Measurements from ENCODE around the gene S100A12. TPM values are rescaled to one million over a fixed set of nuclear protein-coding genes. Genes with fewer than 3 reads are reported as not detected.

Gene S100A12
- total RNA-seq, 1 experiment from 2014 or later, result not detected

DNA sequence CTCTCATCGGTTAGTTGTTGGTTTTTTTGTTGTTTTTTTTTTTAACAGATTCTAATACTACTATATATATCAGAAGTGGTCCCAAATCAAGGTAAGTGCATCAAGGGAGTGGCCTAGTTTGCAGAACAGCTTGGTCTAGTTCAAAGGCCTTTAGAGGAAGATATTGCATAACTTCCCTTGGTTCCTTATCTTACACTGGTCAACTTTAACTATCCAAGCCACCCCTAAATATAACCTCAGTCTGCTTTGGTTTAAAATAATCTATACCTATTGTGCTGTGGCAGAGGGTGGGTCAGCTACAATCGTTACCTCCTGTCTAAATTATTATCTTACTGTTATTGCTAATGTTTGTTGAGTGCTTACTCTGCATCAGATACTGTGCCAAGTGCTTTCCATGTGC is 6.9 kb downstream of the S100A12 start:
- DNase-seq (ENCODE audit: low read depth), result no peak

DNA sequence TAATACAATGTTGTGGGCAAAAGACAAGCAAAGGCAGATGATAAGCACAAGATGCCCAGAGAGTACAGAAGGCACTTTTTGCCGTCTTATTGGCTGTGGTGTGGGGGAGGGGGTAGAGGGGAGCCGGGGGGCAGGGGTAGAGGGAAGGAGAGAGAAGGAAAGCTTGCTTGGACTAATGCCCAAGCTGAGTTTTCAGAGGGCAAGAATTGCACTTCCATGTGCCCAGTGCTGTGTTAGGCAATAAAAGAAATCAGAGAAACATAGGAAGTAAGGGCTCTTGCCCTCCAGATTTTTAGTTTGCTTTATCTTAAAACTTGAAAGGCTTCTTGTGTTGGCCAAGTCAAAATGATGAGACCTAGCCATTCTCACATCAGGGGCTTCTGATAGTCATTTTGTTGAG is 8.3 kb downstream of the S100A12 start:
- DNase-seq (ENCODE audit: low read depth), result no peak

DNA sequence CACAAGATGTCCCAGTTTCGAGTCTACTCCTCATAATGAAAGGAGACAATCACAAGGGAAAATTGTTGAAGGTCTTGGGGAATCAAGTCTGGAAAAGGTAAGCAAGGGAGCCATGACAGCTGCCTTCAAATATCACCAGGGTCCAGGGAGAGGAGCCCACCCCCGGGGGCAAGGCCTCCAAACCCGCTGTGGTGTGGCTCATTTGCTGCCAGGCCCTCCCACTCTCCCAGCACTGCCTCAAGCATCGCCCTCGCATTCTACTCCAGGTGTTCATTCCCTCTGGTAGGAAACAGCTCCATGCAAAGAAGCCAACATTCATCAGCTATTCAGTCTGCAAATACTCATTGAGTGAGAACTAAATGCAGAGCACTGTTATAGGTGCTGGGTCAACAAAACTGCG is 9.2 kb downstream of the S100A12 start:
- DNase-seq (ENCODE audit: low read depth), result no peak

DNA sequence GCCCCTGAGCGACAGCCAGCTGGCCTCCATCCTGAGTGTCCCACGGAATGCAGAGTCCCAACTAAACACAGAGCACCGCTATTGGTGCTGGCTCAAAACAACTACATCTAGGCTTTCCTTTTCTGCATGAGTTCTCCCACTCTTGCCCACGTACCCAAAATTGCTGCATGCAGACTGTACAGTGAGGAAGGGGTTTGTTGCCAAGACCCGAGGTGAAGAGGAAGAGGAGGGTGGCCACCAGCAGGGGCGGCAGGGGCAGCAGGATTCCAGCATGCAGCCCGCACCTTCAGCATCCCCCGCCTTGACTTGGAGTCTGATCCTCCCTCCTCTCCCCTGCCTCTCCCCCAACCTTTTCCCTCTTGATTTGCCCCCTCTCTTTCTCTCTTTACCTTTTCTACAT is 9.7 kb downstream of the S100A12 start:
- no peak for DNase-seq (ENCODE audit: low read depth)

DNA sequence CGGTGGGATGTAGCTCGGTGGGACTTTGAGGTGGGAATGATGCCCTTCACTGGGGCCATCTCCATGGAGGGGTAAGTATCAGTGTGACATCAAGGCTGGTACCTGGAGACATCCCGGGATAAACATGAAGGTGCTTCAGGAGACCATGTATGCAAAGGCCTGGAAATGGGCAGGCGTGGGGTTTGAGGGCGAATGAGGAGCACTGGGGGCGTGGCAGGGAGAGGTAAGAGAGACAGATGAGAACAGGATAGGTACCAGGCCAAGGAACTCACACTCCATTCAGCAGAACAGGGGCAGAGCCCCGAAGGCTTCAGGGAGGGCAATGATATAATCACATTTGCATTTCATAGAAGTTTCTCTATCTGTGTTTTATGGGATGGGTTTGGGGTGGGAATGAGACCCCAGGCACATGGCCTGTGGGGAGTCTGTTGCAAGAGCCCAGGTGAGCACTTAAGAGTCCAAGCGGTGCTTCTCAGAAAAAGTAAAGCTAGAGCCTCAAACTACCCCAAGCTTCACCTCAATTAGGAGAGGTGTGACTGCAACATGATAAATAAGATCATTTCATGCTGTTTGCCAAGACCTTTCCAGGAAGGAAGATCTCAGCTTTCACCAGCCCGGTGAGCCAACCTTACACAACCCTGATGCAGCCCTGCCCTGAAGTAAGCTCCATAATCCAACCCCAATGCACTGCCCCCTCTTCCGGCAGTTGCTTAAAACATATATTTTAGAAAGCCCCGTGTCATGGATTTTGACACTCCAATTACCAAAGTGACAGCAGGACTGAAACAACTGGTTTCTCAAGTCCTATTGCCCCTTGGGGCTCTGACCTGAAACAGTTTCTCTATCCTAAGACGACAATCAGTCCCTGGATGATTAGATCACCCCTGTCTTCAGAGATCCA is 10.4 kb downstream of the S100A12 start:
- no peak for DNase-seq (ENCODE audit: low read depth)

DNA sequence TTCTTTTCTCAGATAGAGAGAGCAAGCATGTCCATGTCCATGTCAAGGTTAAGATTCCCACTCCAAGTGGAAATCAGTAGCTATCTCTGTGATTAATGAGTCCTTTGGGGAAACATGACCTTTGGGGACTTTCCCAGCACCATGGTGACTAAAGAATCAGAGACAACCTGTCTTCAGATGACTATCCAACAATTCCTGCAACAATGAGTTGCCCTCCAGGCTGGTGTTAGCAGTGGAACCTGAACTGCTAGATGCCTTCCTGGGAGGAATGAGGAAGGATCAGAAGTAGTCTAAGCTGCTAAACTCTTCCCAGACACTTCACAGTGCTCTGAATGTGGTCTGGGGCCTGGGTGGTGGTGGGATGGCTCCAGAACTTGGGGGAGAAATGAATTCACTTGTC is 11.3 kb downstream of the S100A12 start:
- DNase-seq (ENCODE audit: low read depth), result no peak

DNA sequence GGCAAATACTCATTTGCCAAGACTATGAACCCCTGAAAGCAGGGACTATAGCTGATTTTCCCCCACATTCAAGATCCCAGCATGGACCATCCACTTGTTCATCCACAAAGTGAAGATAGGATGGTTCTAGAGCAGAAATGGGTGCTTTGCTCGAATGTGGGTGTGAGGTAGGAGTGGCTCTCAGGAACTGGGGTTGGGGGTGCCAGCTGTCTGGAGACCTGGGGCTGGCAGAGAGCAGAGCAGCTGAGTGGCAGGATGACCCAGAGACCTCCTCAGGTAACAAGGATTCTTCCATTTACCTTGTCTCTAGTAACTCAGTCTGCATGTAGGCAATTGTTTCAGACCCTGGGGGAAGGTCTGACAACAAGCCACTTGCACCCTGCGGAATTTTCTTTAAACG is 11.8 kb downstream of the S100A12 start:
- DNase-seq (ENCODE audit: low read depth), result no peak

DNA sequence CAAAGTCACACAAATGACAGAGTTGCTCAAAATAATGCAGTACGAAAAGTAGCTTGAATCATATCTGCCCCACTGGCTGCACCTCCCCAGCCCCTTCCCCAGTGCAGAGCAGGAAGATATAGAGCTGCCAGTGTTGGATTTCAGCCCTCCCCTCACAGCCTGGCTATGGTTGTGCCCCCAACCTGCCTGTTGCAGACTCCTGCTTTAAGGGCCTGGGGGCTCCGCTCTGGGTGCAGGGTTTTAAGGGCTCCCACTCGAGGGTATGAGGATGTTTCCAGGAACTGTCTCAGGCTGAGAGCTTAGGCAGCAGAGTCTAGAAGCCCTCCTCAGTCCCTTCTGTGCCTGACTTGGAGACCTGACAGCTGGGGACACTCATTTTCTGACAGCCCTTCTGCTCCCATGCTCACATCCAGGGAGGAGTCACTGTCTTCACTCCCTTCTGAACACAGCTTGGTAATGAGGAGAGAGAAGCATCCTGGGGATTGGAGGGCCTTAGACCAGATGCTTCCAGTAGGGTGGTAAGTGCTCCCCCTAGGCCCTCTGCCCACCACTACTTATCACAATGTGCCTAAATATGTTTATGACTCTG is 13.1 kb downstream of the S100A12 start:
- DNase-seq (ENCODE audit: low read depth), result no peak

DNA sequence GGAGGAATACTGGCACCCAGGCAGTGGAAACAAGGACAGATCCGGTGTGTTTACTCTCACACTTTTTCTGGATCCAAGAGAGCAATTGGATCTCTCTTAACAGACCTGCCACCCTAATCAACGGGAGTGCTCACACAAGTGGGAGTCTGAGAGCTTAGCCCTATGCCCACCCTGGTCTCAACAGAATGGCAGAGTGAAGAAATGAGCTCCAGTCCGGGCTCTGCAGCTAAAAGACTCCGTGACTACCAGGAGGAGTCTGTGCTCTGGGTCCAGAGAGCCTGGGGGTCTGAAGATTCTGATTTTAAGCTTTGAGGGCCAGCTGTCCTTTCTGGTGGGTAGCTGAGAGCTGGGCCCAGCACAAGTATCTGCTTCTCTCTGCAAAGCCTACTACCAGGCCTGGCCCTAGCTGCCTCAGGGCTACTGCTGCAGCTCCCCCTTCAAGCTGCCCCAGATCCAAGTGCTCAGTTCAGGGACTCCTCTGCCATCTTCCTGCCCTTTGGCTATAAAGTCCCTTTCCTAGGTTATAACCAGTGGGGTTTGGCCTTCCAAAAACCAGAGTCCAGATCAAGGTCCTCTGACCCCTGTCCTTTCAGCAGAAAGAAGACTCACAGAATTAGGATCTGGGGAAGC is 13.8 kb downstream of the S100A12 start:
- no peak for DNase-seq (ENCODE audit: low read depth)

DNA sequence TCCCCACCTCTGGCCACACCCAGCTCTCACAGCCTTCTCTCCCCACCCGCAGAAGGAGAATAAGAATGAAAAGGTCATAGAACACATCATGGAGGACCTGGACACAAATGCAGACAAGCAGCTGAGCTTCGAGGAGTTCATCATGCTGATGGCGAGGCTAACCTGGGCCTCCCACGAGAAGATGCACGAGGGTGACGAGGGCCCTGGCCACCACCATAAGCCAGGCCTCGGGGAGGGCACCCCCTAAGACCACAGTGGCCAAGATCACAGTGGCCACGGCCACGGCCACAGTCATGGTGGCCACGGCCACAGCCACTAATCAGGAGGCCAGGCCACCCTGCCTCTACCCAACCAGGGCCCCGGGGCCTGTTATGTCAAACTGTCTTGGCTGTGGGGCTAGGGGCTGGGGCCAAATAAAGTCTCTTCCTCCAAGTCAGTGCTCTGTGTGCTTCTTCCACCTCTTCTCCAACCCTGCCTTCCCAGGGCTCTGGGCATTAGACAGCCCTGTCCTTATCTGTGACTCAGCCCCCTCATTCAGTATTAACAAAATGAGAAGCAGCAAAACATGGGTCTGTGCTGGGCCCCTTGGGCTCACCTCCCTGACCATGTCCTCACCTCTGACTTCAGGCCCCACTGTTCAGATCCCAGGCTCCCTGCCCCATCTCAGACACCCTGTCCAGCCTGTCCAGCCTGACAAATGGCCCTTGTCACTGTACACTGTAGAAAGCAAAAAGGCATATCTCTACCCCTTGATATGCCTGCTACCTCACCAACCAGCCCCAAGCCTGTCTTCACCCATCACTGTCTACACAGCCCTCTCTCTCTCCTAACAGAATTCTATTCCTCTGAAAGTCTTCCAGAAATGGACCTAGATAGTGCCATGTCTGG is 14.6 kb downstream of the S100A12 start:
- no peak for DNase-seq (ENCODE audit: low read depth)

DNA sequence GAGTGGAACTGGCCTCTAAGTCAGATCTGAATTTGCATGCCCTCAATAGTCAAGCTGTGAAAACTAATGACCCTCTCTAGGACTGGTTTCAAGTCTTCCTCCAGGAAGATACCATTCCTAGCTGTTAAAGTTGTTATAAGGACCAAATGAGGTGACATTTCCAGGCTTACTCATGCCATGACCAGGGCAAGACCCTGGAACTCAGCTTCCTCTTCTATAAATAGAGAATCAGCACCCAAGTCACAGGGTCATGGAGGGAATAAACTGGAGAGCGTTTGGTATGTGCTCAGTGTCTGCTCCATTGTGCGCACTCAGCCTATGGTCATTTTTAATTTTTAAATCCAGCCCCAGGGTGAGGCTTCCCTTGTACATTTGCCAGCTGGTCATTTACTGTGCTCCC is 15.2 kb downstream of the S100A12 start:
- no peak for DNase-seq (ENCODE audit: low read depth)

DNA sequence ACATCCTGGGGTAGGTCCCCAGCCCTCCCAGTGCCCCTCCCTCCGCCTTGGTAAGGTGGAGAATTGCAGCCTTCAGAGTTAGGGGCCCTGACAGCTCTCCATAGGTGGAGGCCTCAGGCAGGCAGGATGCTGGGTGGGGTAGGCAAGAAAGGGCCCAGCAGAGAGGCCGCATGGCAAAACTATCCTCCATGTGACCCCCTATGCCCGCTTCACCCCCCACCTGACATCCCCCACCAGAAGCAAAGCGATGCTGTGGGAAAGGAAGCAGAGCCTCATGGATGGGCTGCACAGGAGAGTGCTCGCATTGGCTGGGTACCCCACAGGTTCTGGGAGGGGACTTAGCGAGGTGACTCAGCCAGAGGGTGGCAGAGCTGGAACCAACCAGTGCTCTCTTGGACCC is 16.2 kb downstream of the S100A12 start:
- DNase-seq (ENCODE audit: low read depth), result no peak

DNA sequence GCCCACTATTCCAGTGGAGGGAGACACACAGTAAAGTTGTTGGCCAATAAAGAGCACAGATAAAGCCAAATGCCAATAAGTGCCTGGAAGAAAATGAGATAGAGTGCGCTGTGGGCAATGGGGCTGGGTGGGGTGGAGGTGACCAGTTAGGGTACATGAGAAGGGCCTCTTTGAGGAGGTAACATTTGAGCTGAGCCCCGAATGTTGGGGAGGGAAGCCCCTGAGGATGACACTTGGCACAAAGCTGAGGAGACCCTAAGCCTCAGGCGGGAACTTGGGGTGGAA is 16.8 kb downstream of the S100A12 start:
- DNase-seq (ENCODE audit: low read depth), result no peak

DNA sequence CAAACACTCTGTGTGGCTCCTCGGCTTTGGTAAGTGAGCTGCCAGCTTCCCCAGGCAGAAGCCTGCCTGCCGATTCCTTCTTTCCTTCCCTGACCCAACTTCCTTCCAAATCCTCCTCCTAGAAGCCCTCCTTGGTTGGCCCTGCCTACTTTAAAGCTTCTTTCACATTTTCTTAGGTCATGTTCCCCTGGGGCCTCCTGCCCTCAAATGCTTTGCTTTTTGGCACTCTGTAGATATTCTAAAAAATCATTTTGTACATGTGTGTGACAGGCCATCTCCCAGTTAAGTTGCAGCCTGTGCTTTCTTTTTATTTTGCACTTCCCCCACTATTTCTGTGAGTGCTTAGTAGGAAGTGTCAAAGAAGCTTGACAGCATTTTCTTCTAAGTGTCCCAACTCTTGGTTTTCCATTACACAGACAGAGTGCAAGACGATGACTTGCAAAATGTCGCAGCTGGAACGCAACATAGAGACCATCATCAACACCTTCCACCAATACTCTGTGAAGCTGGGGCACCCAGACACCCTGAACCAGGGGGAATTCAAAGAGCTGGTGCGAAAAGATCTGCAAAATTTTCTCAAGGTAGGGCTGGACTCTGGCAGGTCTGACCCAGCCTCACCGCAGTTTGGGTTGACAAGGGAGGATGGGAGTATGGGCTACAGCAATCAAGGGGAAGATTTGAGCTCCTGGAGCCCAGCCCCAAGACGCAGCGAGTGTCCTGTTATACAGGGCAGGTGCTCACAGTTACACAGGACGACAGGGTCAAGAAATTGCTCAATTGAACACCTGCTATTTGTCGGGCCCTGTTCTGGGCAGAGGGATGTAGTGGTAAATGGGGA is 17.3 kb downstream of the S100A12 start, which contains the start of gene S100A9:
TSS of gene S100A9 (plus strand) at position 2 of the 838 bp plus-strand sequence. CDS start at position 432, 430 bp downstream.
- DNase-seq (ENCODE audit: low read depth), result no peak

DNA sequence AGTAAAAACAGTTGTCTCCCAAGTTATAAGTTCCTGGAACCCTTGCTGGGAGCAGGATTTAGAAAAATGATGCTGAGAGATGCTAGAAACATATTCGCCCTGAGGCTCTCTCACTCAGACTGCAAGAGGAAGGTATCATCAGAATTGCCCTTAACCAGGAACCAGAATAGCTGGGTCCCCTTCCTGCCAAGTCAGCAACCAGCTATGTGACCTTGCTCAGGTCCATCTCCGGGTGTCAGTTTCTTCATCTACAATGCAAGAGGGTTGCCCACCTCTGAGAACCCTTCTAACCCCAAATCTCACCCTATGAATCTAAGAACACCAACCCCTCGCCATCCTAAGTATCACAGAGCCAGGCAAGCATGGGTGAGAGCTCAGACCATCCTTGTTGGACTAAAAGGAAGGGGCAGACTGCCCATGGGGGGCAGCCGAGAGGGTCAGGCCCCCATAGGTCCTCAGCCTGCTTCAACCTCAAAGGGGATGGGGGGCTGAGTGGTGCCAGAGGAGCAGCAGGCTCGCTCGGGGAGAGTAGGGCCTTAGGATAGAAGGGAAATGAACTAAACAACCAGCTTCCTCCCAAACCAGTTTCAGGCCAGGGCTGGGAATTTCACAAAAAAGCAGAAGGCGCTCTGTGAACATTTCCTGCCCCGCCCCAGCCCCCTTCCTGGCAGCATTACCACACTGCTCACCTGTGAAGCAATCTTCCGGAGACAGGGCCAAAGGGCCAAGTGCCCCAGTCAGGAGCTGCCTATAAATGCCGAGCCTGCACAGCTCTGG is 18.2 kb downstream of the S100A12 start:
- DNase-seq (ENCODE audit: low read depth), result no peak

DNA sequence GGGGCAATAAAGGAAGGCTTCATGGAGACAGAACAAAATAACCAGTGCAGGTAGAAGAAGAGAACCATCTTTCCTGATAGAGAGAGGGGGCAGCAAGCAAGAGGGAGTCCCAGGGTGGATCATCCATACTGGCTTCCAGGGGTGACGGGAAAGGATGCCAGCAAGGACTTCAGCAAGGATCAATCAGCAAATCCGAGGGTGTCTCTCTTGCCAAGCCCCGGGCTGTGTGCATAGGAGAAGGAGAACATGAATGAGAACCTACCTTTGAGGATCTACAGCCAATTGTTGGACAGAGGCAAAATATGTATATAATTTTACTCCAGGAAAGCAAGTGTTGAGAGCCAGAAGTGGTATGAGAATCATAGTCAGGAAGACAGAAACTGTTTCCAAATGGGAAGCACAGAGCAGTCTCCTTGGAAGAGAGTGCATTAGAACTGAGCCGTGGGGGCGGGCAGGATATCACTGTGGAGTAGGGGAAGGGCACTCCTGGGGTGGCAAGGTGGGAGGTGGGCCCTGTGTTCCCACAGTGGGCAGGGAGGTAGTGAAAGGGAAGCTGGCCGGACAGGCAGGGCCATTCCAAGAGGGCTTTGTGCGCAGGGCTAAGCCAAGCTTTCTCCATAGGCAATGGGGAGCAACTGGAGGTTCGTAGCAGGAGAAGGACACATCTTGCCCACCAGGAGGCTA is 18.9 kb downstream of the S100A12 start:
- DNase-seq (ENCODE audit: low read depth), result no peak

DNA sequence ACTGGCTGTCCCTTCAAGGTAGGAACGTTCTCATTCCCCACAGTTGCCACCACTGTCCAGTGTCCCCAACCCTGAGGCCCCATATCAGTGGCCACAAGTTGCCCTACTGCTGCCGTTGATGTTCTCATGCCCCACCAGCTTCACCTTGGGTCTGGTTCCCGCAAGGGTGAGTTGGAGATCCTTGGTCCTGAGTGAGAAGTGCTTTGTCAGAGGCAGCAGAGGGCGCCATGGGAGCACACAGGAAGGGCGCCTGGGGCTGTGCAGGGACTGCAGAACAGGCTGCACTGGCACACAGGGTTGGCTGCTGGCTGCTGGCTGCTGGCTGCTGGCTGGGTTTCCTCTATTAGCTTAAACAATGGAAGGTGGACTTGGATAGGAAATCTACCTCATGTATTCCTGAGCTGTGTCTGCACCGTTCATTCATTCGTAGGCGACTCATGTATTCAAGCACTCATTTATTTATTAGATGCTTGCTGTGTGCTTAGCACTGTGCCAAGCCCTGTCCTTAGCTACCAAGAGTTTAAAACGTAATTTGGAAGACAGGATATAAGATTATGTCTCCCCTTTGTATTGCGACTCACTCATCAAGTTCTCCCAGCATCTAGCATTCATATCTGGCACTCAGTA is 19.9 kb downstream of the S100A12 start:
- peak; percentile 61 for DNase-seq (ENCODE audit: low read depth)

DNA sequence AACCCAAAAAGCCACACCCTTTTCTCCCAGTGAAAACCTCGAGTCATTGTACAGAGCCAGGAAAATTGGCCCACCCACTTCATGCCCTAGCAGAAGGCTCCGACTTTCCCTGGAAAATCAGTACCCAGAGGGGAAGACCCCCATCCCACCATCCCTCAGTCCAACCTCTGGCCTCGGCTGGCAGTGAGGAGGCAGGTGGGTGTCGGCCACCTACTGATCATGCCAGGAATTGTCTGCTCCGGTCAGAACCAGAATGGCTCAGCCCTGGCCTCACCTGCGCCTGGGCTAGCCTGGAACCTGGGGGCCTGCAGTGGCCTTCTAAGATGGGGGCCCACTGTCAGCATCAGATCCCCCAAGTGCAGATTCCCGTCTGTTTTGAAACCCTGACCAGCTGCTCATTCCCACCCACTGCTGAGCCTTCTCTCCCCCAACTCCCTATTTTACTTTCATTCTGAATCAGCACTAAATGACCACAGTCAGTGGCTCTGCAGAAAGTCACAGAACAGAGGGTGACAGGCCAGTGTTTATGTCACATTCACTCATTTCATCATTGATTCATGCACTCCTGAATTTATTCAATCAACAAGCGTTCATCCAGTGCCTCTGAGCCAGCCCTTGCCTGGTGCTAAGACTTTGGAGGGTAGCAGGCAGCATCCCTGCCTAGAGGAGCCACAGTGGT is 20.8 kb downstream of the S100A12 start:
- DNase-seq (ENCODE audit: low read depth), result no peak
